Gastrocnemius medialis (tissue), 4 donors: Measurements from ENCODE around the gene TRIP12.

Experiments
- POLR2A ChIP-seq, 2 donors: fragments of 450-650 bp; IDR thresholded peaks; one replicate each; pipeline ENCODE4 v1.6.1; 2017; ENCODE audit warnings: antibody characterized with exemption in 2 of 2, mild to moderate bottlenecking in 2 of 2, moderate library complexity in 2 of 2
- TF ChIP-seq, protein P1 (sequence below), 5 experiments: fragments of 450-650 bp in 3 of 5; fragments of 200-600 bp in 2 of 5; sonication (generic) in 2 of 5; IDR thresholded peaks in 4 of 5; conservative IDR thresholded peaks in 1 of 5; 1 replicate in 4 of 5; 2 replicates in 1 of 5; pipeline ENCODE4 v1.5.1; 2016 to 2019; ENCODE audit warnings: antibody characterized with exemption in 5 of 5, mild to moderate bottlenecking in 3 of 5, moderate library complexity in 3 of 5

DNA sequence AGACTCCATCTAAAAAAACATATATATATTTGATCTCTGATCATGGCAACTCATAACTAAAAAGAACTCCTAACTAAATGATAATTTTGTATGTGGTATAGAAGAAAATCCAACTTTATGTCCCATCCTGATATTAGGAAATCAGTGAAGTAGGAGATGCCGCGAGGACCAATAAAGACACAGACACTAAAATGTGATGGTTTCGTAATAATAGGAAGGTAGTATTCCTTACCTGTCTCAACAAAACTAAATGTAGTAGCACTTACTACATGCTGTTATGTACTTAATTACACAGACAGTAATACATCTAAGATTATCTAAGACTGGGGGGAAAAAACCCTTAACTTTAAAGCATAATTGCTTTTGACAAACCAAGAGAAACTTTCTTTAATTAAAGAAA, 63.5 kb downstream of the TRIP12 start:
- TF ChIP-seq, protein P1, sequence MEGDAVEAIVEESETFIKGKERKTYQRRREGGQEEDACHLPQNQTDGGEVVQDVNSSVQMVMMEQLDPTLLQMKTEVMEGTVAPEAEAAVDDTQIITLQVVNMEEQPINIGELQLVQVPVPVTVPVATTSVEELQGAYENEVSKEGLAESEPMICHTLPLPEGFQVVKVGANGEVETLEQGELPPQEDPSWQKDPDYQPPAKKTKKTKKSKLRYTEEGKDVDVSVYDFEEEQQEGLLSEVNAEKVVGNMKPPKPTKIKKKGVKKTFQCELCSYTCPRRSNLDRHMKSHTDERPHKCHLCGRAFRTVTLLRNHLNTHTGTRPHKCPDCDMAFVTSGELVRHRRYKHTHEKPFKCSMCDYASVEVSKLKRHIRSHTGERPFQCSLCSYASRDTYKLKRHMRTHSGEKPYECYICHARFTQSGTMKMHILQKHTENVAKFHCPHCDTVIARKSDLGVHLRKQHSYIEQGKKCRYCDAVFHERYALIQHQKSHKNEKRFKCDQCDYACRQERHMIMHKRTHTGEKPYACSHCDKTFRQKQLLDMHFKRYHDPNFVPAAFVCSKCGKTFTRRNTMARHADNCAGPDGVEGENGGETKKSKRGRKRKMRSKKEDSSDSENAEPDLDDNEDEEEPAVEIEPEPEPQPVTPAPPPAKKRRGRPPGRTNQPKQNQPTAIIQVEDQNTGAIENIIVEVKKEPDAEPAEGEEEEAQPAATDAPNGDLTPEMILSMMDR (IDR thresholded peaks at IDR 0.05 in 4 of 5, conservative IDR thresholded peaks at IDR 0.05 in 1 of 5), result no peak
- TF ChIP-seq POLR2A (IDR thresholded peaks at IDR 0.05), result no peak
